HG03520 (cell line): ENCODE data around the gene TRIM2.
"Not testable (repeated sequence)": the region's sequence is repeated elsewhere in the genome, so short reads cannot be mapped to it uniquely, and the experiment has no call there.

Experiments used
- ATAC-seq: cut with Tn5 transposase; IDR thresholded peaks from one replicate; pipeline ENCODE4 v1.9.1; 2021; ENCODE audit warnings: mild to moderate bottlenecking, moderate library complexity; ENCODE audit not compliant: unreplicated experiment

TRIM2 gene

GRCh38 chr4:153189016-153189801 lies 15.0 kb upstream of the TRIM2 start:
- no peak for ATAC-seq

- no peak for ATAC-seq
Observed at GRCh38 chr4:153191795-153192363, 12.4 kb upstream of the TRIM2 start.

DNA sequence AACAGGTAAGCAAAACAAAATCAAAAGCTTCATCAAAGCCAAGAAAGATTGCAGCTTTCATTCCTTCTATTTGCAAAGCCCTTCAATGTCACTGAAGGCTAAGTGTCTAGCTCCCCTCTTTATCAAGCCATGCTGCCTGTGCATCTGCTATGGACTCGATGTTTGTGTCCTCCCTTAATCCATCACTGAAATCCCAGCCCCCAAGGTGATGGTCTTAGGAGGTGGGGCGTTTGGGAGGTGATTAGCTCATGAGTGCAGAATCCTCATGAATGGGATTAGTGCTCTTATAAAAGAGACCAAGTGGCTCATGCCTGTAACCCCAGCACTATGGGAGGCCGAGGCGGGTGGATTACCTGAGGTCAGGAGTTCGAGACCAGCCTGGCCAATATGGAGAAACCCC lies 6.9 kb upstream of the TRIM2 start:
- ATAC-seq, result no peak

DNA sequence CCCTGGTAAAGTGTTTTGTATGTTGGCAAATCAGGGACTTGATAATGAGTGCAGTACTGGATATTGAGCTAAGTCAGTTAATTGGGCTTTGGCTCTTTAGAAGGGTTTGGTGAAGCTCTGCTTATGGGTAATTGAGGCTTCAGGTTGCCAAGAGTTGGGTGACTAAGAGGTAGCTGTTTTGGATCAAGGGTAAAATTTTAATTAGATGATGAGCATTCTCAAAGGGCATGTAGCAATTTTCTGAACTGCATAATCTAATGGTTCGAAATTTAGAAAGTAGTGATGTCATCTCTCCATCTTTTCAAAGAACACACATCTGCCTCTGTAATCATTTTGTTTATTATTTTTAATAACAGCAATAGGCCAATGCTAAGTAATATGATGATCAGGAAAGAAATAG lies 5.5 kb upstream of the TRIM2 start:
- ATAC-seq, result no peak

DNA sequence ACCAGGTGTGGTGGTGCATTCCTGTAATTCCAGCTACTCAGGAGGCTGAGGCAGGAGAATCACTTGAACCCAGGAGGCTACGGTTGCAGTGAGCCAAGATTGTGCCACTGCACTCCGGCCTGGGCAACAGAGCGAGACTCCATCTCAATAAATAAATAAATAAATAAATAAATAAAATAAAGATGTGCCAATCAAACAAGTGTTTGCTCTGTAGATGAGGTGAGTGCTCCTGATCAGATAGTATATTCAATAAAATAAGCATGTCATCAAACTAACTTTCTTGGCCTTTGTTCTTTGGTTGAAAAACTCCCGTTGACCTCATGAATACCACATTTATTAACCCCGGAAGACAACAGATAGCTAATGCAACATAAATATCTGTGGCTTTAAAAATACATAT lies 497 bp upstream of the TRIM2 start:
- not testable (repeated sequence) for ATAC-seq

- no peak for ATAC-seq
Observed at GRCh38 chr4:153204728-153205648, 745 bp downstream of the TRIM2 start.

GRCh38 chr4:153205757-153206156 lies 1.5 kb downstream of the TRIM2 start:
- no peak for ATAC-seq

DNA sequence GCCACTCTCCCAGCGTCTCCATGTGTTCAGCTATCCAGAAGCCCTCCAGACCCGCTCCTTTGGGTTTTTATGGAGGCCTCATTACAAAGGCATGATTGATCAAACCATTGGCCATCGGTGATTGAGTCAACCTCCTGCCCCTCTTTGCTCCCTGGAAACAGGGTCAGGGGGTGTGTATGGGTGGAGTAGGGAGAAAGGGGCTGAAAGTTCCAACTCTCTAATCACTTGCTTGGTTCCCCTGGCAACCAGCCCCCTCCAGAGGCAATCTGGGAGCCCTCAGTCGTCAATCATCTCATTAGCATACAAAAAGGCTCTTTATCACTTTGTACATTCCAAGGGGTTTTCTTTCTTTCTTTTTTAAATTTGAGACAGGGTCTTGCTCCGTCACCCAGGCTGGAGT lies 2.3 kb downstream of the TRIM2 start:
- ATAC-seq, result no peak

GRCh38 chr4:153207027-153207426 lies 2.8 kb downstream of the TRIM2 start:
- ATAC-seq, result no peak

GRCh38 chr4:153207567-153207966 lies 3.3 kb downstream of the TRIM2 start:
- no peak for ATAC-seq

GRCh38 chr4:153209410-153209809 lies 5.2 kb downstream of the TRIM2 start:
- no peak for ATAC-seq

- no peak for ATAC-seq
Observed at GRCh38 chr4:153210727-153211126, 6.5 kb downstream of the TRIM2 start.

- ATAC-seq, result no peak
Observed at GRCh38 chr4:153211986-153212728, 7.9 kb downstream of the TRIM2 start.

DNA sequence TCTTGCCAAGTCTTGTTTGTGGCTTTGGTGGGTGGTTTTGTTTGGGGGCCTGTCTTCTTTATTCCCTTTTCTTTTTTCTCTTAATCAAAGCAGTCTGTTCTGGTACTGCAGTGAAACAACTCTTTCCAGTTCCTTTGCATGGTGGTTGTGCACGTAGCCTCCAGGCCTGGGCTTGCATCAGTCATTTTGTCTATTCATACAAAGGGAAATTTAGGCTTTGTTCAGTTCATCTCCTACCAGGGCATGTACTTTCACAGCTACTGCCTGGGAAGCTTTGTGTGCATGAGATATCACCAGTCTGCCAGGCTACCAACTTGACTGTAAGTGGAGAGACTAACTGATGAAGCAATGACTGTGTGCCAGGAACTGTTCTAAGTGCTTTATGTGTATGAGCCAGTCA lies 8.5 kb downstream of the TRIM2 start:
- ATAC-seq, result no peak

DNA sequence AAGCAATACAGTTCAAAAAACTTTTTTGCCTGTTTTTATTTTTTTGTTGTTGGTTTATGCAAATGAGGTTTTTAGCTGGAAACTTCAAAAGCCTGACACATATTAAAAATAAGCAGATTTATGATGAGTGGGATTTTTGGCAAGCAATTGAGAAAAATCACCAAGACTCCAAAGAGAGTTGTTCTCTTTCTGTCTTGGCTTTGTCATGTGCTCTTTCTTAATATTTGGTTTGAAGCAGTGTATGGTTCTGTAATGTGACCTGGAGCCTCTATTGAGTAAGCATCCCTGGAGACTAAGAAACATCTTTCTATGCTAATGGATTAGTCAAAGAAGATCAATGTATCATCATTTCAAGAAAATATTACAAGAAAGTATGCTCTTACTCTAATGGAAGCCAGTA lies 11.7 kb downstream of the TRIM2 start:
- ATAC-seq, result no peak

DNA sequence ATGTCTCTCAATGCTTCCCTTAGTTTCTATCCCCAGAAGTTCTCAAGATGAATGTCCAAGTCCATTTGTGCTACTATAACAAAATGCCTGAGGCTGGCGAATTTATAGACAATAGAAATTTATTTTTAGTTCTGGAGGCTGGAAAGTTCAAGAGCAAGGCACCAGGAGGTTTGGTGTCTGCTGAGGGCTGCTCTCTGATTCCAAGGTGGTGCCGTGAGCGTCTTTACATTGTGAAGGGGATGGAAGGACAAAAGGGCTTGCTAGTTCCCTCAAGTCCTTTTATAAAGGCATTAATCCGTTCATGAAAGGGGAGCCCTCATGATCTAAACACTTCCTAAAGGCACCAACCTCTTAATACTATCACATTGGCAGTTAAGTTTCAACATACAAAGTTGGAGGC lies 12.3 kb downstream of the TRIM2 start:
- no peak for ATAC-seq

DNA sequence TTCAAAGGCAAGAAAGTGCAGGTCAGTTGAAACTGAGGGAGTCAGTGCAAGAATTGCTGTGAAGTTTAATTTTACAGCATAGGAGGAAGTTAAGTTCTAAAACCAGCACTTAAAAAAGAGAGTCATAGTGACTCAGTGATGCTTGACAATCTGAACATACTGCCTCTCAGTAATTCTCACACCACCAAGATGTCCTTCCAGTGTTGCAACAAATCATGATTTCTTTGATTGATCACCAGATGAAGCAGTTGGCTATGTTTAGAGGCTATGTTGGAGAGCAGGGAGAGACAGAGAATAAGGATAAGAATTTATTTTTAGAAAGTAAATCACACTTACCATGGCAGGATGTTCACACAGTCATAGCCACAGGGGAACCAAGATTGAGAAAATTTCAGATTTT lies 13.2 kb downstream of the TRIM2 start:
- no peak for ATAC-seq

- ATAC-seq, result no peak
Observed at GRCh38 chr4:153218961-153219360, 14.7 kb downstream of the TRIM2 start.

GRCh38 chr4:153220682-153221395 lies 16.6 kb downstream of the TRIM2 start:
- ATAC-seq, result no peak
